ENCODE measurements around the gene UGT1A10. TPM values are rescaled to one million over a fixed set of nuclear protein-coding genes. Genes with fewer than 3 reads are reported as not detected.

UGT1A10 gene
- total RNA-seq, 2 donors from 2014 or later, result not detected

GRCh38 chr2:233668605-233669260 is 32.5 kb downstream of the UGT1A10 start:
- Mint-ChIP-seq H3K27me3 (peaks cover 35% of the 10 kb centered on the region), H3K36me3 (ENCODE audit: low read depth) (no peaks in the 10 kb centered on the region), H3K27ac (no peak overlapping the region), H3K4me3 (no peak overlapping the region), H3K4me1 (no peaks in the 10 kb centered on the region)
- H3K9me3 ChIP-seq (ENCODE audit: control insufficient read depth, low read length, poor library complexity, severe bottlenecking), result no peaks in the 10 kb centered on the region
- no peak for DNase-seq
- ATAC-seq, result no peak

- H3K27ac Mint-ChIP-seq, result no peak within 1 kb of the TSS
- no peaks in the 10 kb centered on the region for H3K4me1 Mint-ChIP-seq
- H3K4me3 Mint-ChIP-seq, result no peak within 1 kb of the TSS
- DNase-seq (no peak), ATAC-seq (no peak)
- H3K27me3 Mint-ChIP-seq, result peaks cover 45% of the 10 kb centered on the region
- H3K9me3 ChIP-seq (ENCODE audit: control insufficient read depth, low read length, poor library complexity, severe bottlenecking), result no peaks in the 10 kb centered on the region
- no peaks in the 10 kb centered on the region for H3K36me3 Mint-ChIP-seq (ENCODE audit: low read depth)
These were observed 35.3 kb downstream of the UGT1A10 start, which contains the start of gene UGT1A9 for GRCh38 chr2:233671290-233672161. UGT1A9 (plus strand) TSS chr2:233671898; CDS start chr2:233671935, 37 bp downstream.

GRCh38 chr2:233672886-233673285 is 36.6 kb downstream of the UGT1A10 start:
- Mint-ChIP-seq H3K4me3 (no peak overlapping the region), H3K36me3 (ENCODE audit: low read depth) (no peaks in the 10 kb centered on the region), H3K27me3 (peaks cover 54% of the 10 kb centered on the region), H3K27ac (no peak overlapping the region), H3K4me1 (no peaks in the 10 kb centered on the region)
- no peaks in the 10 kb centered on the region for H3K9me3 ChIP-seq (ENCODE audit: control insufficient read depth, low read length, poor library complexity, severe bottlenecking)
- ATAC-seq (no peak), DNase-seq (no peak)

GRCh38 chr2:233673896-233674295 is 37.6 kb downstream of the UGT1A10 start:
- Mint-ChIP-seq H3K4me1 (no peaks in the 10 kb centered on the region), H3K36me3 (ENCODE audit: low read depth) (no peaks in the 10 kb centered on the region), H3K27me3 (peaks cover 61% of the 10 kb centered on the region), H3K27ac (no peak overlapping the region), H3K4me3 (no peak overlapping the region)
- no peak for ATAC-seq
- DNase-seq, result no peak
- no peaks in the 10 kb centered on the region for H3K9me3 ChIP-seq (ENCODE audit: control insufficient read depth, low read length, poor library complexity, severe bottlenecking)

GRCh38 chr2:233674314-233674713 is 38.1 kb downstream of the UGT1A10 start:
- H3K27me3 Mint-ChIP-seq, result peaks cover 64% of the 10 kb centered on the region
- DNase-seq (no peak), ATAC-seq (no peak)
- H3K27ac Mint-ChIP-seq, result no peak overlapping the region
- H3K9me3 ChIP-seq (ENCODE audit: control insufficient read depth, low read length, poor library complexity, severe bottlenecking), result no peaks in the 10 kb centered on the region
- no peaks in the 10 kb centered on the region for H3K36me3 Mint-ChIP-seq (ENCODE audit: low read depth)
- H3K4me1 Mint-ChIP-seq, result no peaks in the 10 kb centered on the region
- H3K4me3 Mint-ChIP-seq, result no peak overlapping the region

- Mint-ChIP-seq H3K27me3 (peaks cover 67% of the 10 kb centered on the region), H3K4me3 (no peak overlapping the region), H3K36me3 (ENCODE audit: low read depth) (peaks cover 2% of the 10 kb centered on the region), H3K4me1 (no peaks in the 10 kb centered on the region), H3K27ac (no peak overlapping the region)
- no peak for ATAC-seq
- no peaks in the 10 kb centered on the region for H3K9me3 ChIP-seq (ENCODE audit: control insufficient read depth, low read length, poor library complexity, severe bottlenecking)
- no peak for DNase-seq
These were observed 38.7 kb downstream of the UGT1A10 start for GRCh38 chr2:233674995-233675394.

- H3K27ac Mint-ChIP-seq, result no peak overlapping the region
- no peak for ATAC-seq
- peaks cover 2% of the 10 kb centered on the region for H3K36me3 Mint-ChIP-seq (ENCODE audit: low read depth)
- no peak for DNase-seq
- H3K4me3 Mint-ChIP-seq, result no peak overlapping the region
- peaks cover 61% of the 10 kb centered on the region for H3K27me3 Mint-ChIP-seq
- H3K9me3 ChIP-seq (ENCODE audit: control insufficient read depth, low read length, poor library complexity, severe bottlenecking), result no peaks in the 10 kb centered on the region
- no peaks in the 10 kb centered on the region for H3K4me1 Mint-ChIP-seq
These were observed 39.8 kb downstream of the UGT1A10 start for GRCh38 chr2:233676046-233676445.

- Mint-ChIP-seq H3K4me1 (no peaks in the 10 kb centered on the region), H3K4me3 (no peak overlapping the region), H3K27ac (no peak overlapping the region), H3K36me3 (ENCODE audit: low read depth) (peaks cover 2% of the 10 kb centered on the region), H3K27me3 (peaks cover 54% of the 10 kb centered on the region)
- ATAC-seq (no peak), DNase-seq (no peak)
- H3K9me3 ChIP-seq (ENCODE audit: control insufficient read depth, low read length, poor library complexity, severe bottlenecking), result no peaks in the 10 kb centered on the region
These were observed 42.9 kb downstream of the UGT1A10 start for GRCh38 chr2:233679196-233679595.

- ATAC-seq (no peak), DNase-seq (no peak)
- H3K9me3 ChIP-seq (ENCODE audit: control insufficient read depth, low read length, poor library complexity, severe bottlenecking), result no peaks in the 10 kb centered on the region
- Mint-ChIP-seq H3K4me1 (no peaks in the 10 kb centered on the region), H3K27me3 (peaks cover 48% of the 10 kb centered on the region), H3K4me3 (no peak overlapping the region), H3K27ac (no peak overlapping the region), H3K36me3 (ENCODE audit: low read depth) (peaks cover 2% of the 10 kb centered on the region)
These were observed 44.3 kb downstream of the UGT1A10 start for GRCh38 chr2:233680361-233681045.

GRCh38 chr2:233681521-233682099 is 45.4 kb downstream of the UGT1A10 start, which contains the start of gene UGT1A7:
UGT1A7 (plus strand) TSS chr2:233681901; CDS start chr2:233681938, 37 bp downstream.
- Mint-ChIP-seq H3K27ac (no peak within 1 kb of the TSS), H3K27me3 (peaks cover 43% of the 10 kb centered on the region), H3K4me3 (no peak within 1 kb of the TSS), H3K36me3 (ENCODE audit: low read depth) (peaks cover 3% of the 10 kb centered on the region), H3K4me1 (no peaks in the 10 kb centered on the region)
- ATAC-seq (no peak), DNase-seq (no peak)
- H3K9me3 ChIP-seq (ENCODE audit: control insufficient read depth, low read length, poor library complexity, severe bottlenecking), result no peaks in the 10 kb centered on the region

GRCh38 chr2:233684640-233685039 is 48.4 kb downstream of the UGT1A10 start:
- DNase-seq, result no peak
- Mint-ChIP-seq H3K4me3 (no peak overlapping the region), H3K27me3 (peaks cover 36% of the 10 kb centered on the region), H3K36me3 (ENCODE audit: low read depth) (peaks cover 5% of the 10 kb centered on the region), H3K4me1 (no peaks in the 10 kb centered on the region), H3K27ac (no peak overlapping the region)
- no peak for ATAC-seq
- H3K9me3 ChIP-seq (ENCODE audit: control insufficient read depth, low read length, poor library complexity, severe bottlenecking), result no peaks in the 10 kb centered on the region

GRCh38 chr2:233686928-233687327 is 50.7 kb downstream of the UGT1A10 start:
- Mint-ChIP-seq H3K27me3 (peaks cover 40% of the 10 kb centered on the region), H3K27ac (no peak overlapping the region), H3K4me1 (no peaks in the 10 kb centered on the region), H3K36me3 (ENCODE audit: low read depth) (peaks cover 3% of the 10 kb centered on the region), H3K4me3 (no peak overlapping the region)
- DNase-seq (no peak), ATAC-seq (no peak)
- H3K9me3 ChIP-seq (ENCODE audit: control insufficient read depth, low read length, poor library complexity, severe bottlenecking), result no peaks in the 10 kb centered on the region

- DNase-seq (no peak), ATAC-seq (no peak)
- Mint-ChIP-seq H3K27ac (no peak overlapping the region), H3K4me1 (no peaks in the 10 kb centered on the region), H3K4me3 (no peak overlapping the region), H3K36me3 (ENCODE audit: low read depth) (peaks cover 3% of the 10 kb centered on the region), H3K27me3 (peaks cover 51% of the 10 kb centered on the region)
- no peaks in the 10 kb centered on the region for H3K9me3 ChIP-seq (ENCODE audit: control insufficient read depth, low read length, poor library complexity, severe bottlenecking)
These were observed 52.1 kb downstream of the UGT1A10 start for GRCh38 chr2:233688341-233688740.

Measured in T-helper 17 cell (primary cell).